Fibroblast of skin of back (primary cell): ENCODE results near the gene PSKH1.

Experiments used
- DNase-seq: peaks from one replicate; pipeline ENCODE4 v3.0.0-alpha.2; 2013

The PSKH1 gene

GRCh38 chr16:67942510-67943255 lies 49.6 kb downstream of the PSKH1 start:
- DNase-seq: no peak

- no peak for DNase-seq
Observed at GRCh38 chr16:67943256-67943618, 50.2 kb downstream of the PSKH1 start.

- no peak for DNase-seq
Observed at GRCh38 chr16:67943619-67944504, 50.8 kb downstream of the PSKH1 start, which contains the start of gene LCAT. Gene LCAT (minus strand): TSS chr16:67944120. CDS start chr16:67944101, 19 bp downstream.

- no peak for DNase-seq
Observed at GRCh38 chr16:67944690-67945391, 51.8 kb downstream of the PSKH1 start.

GRCh38 chr16:67945392-67945933 lies 52.4 kb downstream of the PSKH1 start:
- DNase-seq: no peak

GRCh38 chr16:67946128-67946569 lies 53.1 kb downstream of the PSKH1 start:
- no peak for DNase-seq

GRCh38 chr16:67946966-67947558 lies 54.0 kb downstream of the PSKH1 start:
- DNase-seq: no peak

GRCh38 chr16:67948015-67948414 lies 55.0 kb downstream of the PSKH1 start:
- no peak for DNase-seq

- DNase-seq: no peak
Observed at GRCh38 chr16:67949645-67950044, 56.6 kb downstream of the PSKH1 start.

GRCh38 chr16:67950335-67950843 lies 57.3 kb downstream of the PSKH1 start:
- no peak for DNase-seq

GRCh38 chr16:67951485-67951884 lies 58.4 kb downstream of the PSKH1 start:
- DNase-seq: no peak

- DNase-seq: no peak
Observed at GRCh38 chr16:67953641-67954375, 60.8 kb downstream of the PSKH1 start.

GRCh38 chr16:67954421-67955196 lies 61.6 kb downstream of the PSKH1 start:
- DNase-seq: no peak

GRCh38 chr16:67957622-67958021 lies 64.6 kb downstream of the PSKH1 start:
- DNase-seq: no peak

GRCh38 chr16:67959536-67960329 lies 66.7 kb downstream of the PSKH1 start:
- peak; percentile 46 for DNase-seq

- DNase-seq: no peak
Observed at GRCh38 chr16:67961551-67961957, 68.5 kb downstream of the PSKH1 start.

- DNase-seq: no peak
Observed at GRCh38 chr16:67962135-67962534, 69.1 kb downstream of the PSKH1 start.

GRCh38 chr16:67963292-67963661 lies 70.2 kb downstream of the PSKH1 start:
- DNase-seq: no peak

- no peak for DNase-seq
Observed at GRCh38 chr16:67963662-67964321, 70.7 kb downstream of the PSKH1 start.
